ENCODE results near the gene CHRM2.
A peak's percentile ranks its signal among the peaks of the same experiment; 100 is the strongest.

Gene CHRM2

GRCh38 chr7:136897676-136898075 lies 29.2 kb downstream of the CHRM2 start:
- DNase-seq, result no peak

DNA sequence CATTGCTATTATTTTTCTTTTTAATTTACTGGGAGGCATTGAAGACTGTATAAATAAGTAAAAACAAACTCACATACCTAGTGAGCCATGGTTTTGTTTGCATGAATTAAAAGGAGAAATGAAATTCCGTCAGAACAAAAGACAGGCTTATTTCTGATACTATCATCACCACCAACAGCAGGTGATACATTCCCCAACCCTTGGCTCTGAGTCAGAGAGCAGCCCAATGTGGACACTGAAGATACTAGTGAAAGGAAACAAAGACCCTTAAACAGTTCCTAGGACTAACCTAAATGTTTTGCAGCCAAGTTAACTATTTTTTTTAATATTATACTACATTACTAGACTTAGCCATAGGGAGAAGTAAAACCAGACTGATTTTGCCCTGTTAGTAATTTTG lies 31.6 kb downstream of the CHRM2 start:
- DNase-seq, result no peak

GRCh38 chr7:136910771-136911170 lies 42.3 kb downstream of the CHRM2 start:
- DNase-seq, result no peak

DNA sequence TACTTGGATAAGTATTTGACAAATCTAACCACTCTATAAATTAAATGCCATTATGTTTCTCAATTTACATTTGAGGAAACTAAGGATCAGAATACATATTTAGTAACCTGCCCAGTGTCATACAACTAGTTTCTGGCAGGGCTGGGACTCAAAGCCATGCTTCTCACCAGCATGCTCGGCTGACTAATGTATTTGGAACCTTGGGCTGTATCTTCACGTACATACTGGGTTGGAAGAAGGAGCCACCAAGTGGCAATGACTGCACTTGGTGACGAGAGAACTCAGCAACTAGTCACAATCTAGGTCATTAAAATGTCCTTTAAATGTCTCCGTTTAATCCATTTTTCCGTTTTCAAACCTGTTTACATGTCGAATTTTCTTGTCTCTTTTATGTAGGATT lies 42.9 kb downstream of the CHRM2 start:
- no peak for DNase-seq

DNA sequence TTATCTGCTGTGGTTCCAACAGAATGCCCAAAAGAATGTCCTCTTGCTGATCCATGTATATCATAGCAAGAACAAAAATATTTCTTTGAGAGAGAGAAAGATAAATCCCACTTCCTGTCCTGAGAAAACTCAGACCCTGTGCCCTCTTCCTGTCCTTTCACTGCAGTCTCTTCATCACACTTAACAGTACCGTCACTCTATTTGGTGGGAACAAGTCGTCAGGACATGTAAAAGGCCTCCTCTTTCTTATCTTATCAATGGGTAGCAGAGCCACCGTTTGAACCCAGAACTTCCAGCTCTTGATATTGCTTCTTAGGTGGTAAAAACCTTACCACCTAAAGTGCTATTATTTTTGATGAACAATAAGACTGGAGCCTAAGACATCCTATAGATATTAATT lies 43.9 kb downstream of the CHRM2 start:
- no peak for DNase-seq

GRCh38 chr7:136914016-136914415 lies 45.6 kb downstream of the CHRM2 start:
- DNase-seq, result no peak

- DNase-seq, result no peak
Measured at GRCh38 chr7:136919820-136920219, 51.4 kb downstream of the CHRM2 start.

- DNase-seq, result peak; percentile 20
Measured at GRCh38 chr7:136923111-136923667, 54.7 kb downstream of the CHRM2 start.

DNA sequence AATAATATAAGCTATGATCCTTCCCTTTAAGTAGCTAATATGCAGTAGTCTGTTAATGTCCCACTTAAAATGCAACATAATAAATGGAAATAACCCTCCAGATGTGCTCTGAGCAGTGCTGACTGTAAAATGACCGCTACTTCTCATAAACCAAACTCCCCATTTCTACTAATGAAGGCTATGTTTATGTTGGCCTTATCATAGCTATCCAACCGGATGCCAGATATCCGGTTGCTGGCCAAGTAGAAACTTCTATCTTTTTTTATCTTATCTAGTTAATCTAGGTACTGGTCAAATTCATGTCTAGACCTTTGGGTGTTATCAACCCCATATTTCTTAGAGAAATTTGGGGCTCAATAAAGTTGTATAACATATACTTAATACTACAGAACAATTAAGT lies 56.6 kb downstream of the CHRM2 start:
- DNase-seq, result no peak

DNA sequence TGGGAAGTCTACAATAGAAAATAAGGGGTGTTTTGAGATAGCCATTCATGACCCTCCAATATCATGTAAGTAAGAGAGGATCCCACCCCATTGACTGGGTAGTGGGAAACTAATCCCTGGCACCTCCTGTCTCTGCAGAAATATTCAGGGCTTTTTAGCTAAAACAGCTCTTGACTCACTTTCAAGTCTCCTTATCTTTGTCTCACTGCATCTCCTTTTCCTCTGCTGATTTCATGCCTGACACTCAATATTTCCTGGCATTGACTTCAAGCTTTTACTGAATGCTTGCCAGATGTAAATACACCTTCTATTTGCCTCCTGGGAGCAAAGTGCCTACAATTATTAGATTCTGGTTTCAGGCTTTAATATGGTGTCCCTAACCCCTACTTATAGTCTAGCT lies 57.1 kb downstream of the CHRM2 start:
- DNase-seq, result no peak

GRCh38 chr7:136931169-136931867 lies 62.9 kb downstream of the CHRM2 start:
- DNase-seq, result no peak

DNA sequence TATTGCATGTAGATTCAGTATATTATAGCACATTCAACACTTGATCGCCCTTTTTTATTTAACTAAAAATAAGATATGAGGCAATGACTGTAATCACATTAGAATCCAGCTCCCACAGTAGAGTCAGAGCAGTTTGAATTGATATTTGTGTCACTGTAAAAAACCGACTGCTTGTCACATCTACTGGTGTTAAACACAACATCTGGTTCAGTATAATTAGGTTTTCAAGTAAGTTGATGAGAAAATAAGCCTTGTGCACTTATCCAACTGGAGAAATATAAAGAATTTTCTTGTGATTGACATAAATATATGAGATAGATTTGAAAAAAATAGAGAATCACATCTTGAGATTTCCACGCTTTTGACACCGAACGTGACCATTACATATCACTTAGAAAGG lies 69.0 kb downstream of the CHRM2 start:
- DNase-seq, result no peak

DNA sequence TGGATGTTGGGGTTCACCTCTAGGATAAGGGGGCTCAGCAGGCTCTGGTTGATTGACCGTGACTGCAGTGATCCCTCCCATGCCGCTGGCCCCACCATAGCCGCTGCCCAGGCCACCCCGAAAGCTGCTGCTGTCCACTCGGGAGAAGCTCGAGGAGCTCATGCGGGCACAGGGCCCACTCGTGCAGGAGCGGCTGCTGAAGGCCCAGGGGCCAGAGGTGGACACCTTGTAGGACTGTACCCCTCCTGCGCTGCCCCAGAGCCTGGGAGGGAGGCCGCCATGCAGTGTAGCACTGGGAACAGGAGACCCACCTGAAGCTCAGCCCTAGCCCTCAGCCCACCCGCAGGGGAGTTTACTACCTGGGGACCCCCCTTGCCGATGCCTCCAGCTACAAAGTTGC lies 70.0 kb downstream of the CHRM2 start:
- DNase-seq, result no peak

- DNase-seq, result no peak
Measured at GRCh38 chr7:136940122-136940521, 71.7 kb downstream of the CHRM2 start.

DNA sequence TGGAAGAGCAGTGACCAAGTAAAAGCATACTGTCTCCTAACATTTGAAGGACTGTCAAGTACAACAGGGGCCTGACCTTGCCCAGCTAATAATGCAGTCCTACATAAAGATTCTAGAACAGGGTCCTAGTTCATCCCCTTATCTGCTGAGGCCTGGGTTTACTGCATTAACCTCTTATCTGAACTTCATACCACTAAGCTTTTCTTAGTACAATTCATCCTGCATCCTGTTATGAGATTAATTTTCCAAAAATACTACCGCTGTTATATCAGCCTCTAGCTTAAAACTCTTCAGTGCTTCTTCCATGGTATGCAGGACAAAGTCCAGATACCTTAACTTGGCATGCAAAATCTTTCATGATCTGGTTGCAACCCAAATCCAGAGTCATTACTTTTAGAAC lies 72.5 kb downstream of the CHRM2 start:
- DNase-seq, result no peak

DNA sequence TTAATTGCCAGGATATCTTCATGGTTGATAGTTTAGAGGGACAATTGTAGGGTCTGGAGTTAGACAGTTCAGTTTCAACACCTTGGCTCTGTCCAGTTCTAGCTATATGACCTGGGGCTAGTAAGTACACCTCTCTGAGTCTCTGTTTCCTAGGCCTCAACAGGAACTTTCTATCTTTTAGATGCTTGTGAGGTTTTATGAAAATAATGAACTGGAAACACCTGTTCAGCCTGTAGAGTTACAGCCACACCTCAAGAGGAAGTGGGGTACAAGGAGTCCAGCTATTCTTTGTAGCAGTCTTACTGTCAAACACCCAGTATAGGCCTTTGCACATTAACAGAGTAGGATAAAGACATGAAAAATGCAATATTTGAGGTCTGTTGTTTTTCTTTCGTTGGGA lies 73.4 kb downstream of the CHRM2 start:
- no peak for DNase-seq

GRCh38 chr7:136942401-136942800 lies 73.9 kb downstream of the CHRM2 start:
- no peak for DNase-seq

GRCh38 chr7:136942994-136943393 lies 74.5 kb downstream of the CHRM2 start:
- no peak for DNase-seq

- peak; percentile 23 for DNase-seq
Measured at GRCh38 chr7:136947347-136947746, 78.9 kb downstream of the CHRM2 start.

DNA sequence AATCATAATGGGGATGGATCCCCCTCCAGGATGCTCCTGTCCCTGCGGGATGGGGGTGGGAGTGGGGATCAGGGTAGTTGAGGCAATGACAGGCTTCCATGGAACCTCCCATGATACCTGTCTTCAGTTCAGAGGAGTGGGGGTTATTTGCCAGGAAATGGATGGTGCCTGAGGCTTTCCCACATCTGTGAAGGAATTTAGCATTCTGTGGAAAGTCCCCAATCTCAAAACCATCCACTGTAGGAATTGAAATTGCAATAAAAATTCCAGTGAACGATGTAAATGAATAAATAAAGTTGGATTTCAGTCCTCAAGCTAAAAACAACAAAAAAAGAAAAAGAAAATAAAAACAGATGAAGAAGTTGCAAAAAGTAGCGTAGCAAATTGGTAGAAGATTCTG lies 81.9 kb downstream of the CHRM2 start:
- DNase-seq, result no peak

DNA sequence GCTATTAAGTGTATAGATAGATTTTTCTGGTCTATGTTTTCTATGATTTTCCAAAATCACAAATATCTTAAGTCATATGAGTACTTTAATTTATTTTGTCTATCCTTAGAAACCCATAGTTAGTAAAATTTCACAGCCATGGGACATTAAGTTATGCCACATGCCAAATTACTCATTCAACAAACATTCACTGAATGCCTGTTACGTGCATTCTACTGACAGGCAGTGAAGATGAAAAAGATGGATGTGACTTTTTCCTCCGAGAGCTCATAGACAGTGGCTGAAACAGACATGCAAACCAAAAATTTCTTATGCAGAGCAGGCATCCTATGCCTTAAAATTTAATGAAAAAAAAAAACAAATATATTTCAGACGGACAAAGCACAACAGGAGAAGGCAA lies 84.9 kb downstream of the CHRM2 start:
- DNase-seq, result peak; percentile 43

GRCh38 chr7:136956232-136956631 lies 87.8 kb downstream of the CHRM2 start:
- DNase-seq, result peak; percentile 38

DNA sequence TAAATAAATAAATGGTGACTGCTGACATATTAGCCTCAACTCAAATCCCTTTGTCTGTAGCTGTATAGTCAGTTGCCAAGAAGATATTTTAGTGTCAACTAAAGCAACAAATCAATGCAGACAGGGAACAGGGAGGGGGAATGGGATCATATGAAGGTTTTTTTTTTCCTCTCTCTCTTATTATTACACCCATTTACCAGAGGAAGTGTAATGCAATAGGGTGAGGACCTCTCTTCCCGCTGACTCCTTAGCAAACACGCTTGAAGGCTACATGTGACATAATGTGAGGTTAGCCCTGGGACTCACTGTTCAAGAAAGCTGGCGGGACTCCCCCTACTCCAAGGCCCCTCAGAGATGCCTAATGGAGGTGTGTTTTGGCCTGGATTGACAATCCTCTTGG lies 88.2 kb downstream of the CHRM2 start:
- no peak for DNase-seq

GRCh38 chr7:136957391-136957790 lies 88.9 kb downstream of the CHRM2 start:
- no peak for DNase-seq

- no peak for DNase-seq
Measured at GRCh38 chr7:136958016-136958415, 89.6 kb downstream of the CHRM2 start.
